Right renal cortex interstitium (tissue), 3 donors: ENCODE data around the gene PPM1N. TPM values are rescaled to one million over a fixed set of nuclear protein-coding genes. Genes with fewer than 3 reads are reported as not detected.

Source experiments
- DNase-seq, 3 donors: peaks; one replicate each; pipeline ENCODE4 v3.0.0-alpha.2; 2013; ENCODE audit warnings: low read depth in 3 of 3, low spot score in 2 of 3
- polyA plus RNA-seq, 3 donors: library from polyadenylated mRNA; unstranded; fragments of 120-200 nt; gene quantifications; one replicate each; pipeline ENCODE4 v1.2.1, GENCODE V29; 2013; ENCODE audit not compliant: insufficient read length in 3 of 3

Gene PPM1N, protein sequence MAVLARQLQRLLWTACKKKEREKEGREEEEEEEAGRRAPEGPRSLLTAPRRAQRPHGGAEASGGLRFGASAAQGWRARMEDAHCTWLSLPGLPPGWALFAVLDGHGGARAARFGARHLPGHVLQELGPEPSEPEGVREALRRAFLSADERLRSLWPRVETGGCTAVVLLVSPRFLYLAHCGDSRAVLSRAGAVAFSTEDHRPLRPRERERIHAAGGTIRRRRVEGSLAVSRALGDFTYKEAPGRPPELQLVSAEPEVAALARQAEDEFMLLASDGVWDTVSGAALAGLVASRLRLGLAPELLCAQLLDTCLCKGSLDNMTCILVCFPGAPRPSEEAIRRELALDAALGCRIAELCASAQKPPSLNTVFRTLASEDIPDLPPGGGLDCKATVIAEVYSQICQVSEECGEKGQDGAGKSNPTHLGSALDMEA
- polyA plus RNA-seq = under 1 TPM in 2 of 3 donors, not detected in 1; 0.17 to 0.24 TPM

DNA sequence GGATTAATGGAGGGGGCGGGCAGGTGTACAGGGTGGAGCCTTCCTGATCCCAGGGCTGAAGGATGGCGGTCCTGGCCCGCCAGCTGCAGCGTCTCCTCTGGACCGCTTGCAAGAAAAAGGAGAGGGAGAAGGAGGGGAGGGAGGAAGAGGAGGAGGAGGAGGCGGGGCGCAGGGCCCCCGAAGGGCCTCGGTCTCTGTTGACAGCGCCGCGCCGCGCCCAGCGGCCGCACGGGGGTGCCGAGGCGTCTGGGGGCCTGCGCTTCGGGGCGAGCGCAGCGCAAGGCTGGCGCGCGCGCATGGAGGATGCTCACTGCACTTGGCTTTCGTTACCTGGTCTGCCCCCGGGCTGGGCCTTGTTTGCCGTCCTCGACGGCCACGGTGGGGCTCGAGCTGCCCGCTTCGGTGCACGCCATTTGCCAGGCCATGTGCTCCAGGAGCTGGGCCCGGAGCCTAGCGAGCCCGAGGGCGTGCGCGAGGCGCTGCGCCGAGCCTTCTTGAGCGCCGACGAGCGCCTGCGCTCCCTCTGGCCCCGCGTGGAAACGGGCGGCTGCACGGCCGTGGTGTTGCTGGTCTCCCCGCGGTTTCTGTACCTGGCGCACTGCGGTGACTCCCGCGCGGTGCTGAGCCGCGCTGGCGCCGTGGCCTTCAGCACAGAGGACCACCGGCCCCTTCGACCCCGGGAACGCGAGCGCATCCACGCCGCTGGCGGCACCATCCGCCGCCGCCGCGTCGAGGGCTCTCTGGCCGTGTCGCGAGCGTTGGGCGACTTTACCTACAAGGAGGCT lies at the start of gene PPM1N:
TSS of gene PPM1N (plus strand) at position 33 of the 785 bp plus-strand sequence. CDS start at position 63, 30 bp downstream.
- no peak for DNase-seq

DNA sequence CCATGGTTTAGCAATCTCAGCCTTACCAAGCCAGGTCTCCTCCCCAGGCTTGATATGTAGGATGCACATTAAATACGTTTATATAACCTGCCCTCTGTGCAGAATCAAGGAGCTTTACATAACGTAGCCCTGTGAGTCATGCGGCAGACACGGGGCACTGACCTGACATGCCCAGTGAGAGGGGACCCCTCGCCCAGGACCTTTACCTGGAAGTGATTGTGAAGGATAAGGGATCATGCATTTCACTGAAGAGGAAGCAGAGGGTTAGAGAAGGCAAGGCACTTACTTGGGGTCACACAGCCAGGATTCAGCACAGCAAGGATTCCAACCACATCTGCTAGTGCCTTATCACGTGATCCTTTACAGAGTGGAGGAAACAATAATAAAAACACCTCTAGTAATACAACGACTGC lies 49.4 kb upstream of the PPM1N start:
- DNase-seq = no peak

DNA sequence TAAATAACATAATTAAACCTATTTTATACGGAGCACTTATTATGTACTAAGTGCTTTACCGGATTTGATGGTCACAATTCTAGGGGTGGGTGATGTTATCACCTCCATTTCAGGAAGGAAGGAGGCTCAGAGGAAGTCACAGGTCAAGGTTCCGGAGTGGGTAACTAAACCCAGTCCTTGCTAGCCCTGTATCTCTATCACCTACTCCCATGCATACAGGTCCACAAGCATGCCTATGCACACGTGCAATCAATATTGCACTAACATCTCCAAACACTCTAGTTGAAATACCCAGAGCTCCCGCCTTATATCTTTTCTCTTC lies 48.3 kb upstream of the PPM1N start:
- no peak for DNase-seq

DNA sequence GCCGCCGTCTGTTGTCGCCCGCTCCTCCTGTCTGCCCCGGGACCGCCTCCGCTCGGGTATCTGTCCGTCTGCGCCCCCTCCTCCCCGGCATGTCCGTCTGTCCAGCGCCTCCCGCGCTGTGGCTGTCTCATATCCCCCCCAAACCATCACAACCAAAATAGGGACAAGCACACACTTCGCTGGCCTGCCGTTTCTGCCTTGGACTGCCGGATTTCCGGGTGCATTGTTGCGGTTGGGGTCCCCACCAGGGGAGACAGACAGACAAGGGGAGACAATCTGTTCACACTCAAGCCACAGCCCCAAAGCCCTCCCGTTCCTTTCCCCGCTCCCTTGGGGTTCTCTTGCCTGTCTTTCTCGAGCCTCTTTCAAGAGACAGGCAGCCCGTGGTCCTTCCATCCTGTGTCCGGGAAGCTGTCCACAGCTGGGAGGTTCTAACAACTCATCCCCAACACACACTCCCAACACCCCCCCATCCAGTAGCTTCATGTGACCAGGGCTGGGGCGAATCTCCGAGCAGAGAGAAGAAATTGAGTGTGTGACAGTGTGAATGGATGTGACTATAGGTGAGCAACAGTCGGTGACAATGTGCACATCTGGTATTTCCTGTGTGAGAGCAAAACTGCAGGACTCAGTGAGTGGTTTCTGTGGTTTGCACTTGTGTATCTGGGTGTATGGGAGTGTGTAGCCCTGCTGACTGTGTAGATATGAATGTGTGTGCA lies 47.0 kb upstream of the PPM1N start:
- no peak for DNase-seq

DNA sequence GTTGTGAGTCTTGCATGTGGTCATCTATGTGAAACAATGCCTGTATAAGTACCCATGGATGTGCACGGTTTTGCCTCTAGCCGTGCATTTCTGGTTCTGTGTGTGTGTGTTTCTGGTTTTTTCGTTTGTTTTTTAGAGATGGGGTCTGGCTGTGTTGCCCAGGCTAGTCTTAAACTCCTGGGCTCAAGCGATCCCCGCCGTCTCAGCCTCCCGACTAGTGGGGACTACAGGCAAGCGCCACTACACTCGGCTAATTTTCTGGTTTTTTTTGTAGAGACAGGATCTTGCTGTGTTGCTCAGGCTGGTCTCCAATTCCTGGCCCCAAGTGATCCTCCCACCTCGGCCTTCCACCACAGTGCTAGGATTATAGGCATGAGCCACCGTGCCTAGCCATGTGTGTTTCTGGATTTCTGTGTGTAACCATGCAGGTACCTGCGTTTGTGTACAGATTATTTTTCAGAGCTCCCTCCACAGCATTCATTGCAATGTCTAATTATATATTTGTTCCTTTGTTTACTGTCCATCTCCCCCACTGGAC lies 46.3 kb upstream of the PPM1N start:
- DNase-seq = no peak

DNA sequence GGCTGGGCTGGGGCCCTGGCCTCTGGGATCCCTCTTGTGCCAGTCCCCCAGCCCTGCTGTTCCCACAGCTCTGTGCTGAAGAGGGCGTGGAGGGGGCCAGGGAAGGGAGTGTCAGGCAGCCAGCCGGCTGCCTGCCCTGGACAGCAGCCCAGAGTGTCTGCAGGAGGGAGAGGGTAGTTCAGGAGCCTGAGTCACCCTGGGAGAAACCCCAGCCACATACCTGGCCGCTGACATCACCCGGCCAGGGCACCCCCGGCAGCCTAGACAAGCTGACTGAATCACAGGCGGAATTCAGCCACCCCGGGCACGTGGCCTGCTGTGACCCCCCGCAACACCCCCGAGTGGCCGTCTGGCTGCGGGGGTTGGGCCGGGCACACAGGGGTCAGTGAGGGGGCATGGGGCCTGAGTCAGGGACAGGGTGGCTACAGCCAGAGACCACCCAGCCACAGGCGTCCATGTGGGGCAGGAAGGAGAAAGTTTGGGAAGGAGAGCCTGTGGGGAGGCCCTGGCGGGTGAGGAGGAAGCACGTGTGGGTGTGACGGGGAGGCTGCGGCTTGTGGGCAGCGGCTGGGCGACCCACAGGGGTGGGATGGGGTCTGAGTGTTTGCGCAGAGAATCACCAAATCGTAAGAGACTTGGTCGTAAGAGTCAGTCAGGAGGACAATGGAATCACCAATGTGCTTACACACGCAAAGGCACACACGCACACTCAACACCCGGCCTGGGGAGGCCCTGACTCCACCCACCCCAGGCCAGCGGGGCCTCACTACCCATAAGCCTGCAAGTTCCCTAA lies 42.3 kb upstream of the PPM1N start:
- DNase-seq = peak in 1 of 3 donors; percentile 78

DNA sequence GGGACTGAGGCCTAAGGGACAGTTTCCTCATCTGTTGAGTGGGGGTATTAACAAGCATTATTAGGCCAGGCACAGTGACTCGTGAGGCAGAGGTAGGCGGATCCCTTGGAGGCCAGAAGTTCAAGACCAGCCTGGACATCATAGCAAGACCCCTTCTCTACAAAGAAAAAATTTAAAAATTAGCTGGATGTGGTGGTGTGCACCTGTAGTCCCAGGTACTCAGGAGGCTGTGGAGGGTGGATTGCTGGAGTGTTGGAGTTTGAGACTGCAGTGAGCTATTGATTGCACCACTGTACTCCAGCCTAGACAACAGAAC lies 41.8 kb upstream of the PPM1N start:
- DNase-seq = no peak

DNA sequence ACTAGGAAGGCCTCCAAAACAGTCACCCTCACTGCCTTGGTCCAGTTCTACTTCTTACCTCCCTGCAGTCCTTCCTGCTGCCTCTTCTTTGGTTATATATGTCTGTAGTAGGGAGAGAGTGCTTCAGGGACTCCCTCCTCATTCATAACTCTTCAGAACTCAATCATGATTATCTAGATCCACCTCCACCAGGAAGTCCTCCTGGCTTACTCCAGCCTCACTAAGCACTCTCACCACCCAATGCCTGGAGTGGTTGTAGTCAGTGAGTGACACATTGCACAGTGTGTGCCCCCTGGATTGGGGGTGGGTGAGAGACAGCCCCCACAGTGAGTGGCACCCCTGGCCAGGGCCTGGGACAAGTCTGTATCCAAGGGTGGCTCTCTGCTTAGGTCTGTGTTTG lies 40.5 kb upstream of the PPM1N start:
- no peak for DNase-seq

DNA sequence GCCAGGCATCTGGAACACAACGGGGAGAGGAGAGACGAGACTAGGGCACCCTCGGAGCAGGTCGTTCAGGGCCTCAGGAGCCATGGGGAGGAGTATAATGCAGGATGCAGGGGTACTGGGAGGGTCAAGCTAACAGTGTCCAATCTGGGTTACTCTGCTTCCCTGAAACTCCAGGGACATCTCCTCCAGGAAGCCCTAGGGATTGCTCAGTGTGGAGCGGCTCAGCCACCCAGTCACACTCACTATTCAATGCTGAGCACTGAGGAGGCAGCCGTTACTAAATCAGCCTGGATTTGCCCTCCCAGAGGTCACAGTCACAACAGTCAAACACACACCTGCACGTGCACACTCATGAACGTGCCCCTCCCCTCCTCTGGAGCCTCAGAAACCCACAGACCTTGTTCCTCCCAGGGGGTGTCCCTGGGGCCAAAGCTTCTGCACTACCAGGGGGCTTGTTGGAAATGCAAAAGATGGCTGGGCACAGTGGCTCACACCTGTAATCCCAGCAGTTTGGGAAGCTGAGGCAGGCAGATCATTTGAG lies 37.4 kb upstream of the PPM1N start:
- DNase-seq = no peak

DNA sequence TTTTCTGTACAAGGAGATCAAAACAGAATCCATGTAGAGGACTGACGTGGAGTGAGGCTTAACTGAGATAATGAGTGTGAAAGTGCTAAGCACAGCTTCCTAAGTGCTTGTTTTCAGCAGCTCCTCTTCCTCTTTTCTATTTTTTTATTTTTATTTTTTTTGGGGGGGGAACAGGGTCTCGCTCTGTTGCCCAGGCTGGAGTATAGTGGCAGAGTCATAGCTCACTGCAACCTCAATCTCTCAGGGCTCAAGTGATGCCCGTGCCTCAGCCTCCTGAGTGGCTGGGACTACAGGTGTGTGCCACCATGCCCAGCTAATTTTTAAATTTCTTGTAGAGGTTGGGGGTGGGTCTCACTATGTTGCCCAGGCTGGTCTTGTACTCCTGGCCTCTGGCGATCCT lies 36.1 kb upstream of the PPM1N start:
- no peak for DNase-seq

DNA sequence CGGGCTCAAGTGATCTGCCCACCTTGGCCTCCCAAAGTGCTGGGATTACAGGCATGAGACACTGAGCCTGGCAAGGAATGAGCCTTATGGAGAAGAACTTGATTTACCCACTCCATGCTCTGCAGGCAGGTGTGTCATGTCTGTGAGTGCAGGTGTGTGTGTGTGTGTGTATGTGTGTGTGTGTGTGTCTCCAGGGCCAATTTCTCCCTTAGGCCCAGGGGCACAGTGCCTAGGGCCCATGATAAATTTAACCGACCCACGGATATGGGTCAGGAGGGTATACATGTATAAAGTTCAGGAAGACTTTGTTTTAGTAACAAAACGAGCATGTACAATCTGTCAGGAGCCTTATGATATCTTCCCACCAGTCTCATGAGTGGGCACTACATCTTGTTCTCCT lies 35.0 kb upstream of the PPM1N start:
- no peak for DNase-seq

DNA sequence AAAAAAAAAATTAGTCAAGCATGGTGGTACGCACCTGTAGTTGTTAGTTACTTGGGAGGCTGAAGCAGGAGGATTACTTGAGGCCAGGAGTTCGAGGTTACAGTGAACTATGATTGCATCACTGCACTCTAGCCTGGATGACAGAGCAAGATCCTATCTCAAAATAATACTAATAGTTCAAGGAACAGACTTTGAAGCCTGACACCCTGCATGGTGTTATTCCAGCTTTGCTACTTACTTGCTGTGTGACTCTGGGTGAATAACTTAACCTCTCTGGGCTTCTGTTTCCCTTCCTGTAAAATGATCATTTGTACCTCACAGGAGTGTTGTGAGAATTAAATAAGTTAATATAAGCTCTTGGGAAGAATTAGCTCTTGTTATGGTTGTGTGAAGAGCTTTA lies 34.0 kb upstream of the PPM1N start:
- DNase-seq = no peak

DNA sequence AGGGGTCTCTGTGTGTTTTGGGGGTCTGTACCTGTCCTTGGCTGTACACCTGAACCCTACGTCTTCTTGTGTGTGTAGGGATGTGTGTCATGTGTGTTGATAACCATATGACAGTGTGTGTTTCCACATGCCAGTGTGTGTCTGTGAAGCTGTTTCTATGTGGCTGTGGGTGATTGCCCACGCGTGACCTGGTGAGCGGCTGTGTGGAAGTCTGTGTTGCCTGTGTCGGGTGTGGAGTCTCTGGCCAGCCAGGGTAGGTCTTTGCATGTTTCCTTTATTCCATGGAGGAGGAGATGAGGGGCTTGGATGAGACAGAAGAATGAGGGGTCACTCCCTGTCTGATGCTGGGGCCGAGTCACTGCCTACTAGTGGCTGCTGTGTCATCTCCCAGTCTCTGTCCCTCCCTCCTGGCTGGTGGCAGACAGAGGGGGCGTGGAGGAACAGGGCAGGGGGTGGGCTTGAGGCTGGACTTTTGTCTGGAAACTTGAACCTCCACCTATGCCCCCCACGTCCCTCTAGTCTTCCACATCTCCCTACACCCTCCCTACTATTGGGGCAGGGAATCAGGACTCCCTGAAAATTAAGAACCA lies 33.3 kb upstream of the PPM1N start:
- no peak for DNase-seq

DNA sequence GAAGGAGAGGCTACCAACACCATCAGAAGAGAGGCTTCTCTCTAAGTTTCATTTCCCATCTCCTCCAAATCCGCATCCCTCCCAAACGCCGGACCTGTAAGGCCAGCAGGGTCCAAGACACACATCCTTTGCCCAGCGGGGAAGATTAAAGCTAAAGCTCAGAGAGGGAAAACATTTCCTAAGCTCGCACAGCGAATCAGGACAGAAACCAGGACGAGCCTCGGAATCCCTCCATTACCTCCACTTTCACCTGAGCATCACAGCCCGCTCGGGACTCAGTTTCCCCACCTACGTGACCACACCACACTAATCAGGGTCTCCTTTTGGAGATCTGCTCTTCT lies 31.2 kb upstream of the PPM1N start:
- DNase-seq = no peak

DNA sequence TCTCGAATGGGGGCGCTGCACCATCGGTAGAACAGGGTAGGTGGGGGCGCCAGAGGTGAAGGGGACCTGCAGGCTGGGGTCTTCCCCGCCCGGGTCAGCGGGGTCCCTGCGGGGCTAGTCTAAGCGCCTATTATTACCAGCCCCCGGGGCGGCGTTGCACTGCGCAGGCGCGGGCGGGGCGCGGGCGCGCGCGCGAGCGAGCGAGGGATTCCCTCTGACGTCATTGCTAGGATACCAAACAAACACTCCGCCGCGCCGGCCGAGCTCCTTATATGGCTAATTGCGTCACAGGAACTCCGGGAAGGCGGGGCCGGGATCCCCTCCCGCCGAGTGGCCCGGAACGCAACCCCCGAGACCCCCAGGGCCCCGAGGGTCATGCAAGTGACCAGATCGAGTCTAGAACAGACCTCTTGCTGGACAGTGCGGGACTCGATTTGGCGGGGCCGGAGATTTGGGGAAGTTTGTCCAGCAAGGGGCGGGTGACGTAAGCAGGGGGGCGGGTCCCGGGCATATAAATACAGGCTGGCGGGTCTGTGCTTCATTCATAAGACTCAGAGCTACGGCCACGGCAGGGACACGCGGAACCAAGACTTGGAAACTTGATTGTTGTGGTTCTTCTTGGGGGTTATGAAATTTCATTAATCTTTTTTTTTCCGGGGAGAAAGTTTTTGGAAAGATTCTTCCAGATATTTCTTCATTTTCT lies 30.6 kb upstream of the PPM1N start, which contains the start of gene FOSB:
TSS of gene FOSB (plus strand) at position 541 of the 703 bp plus-strand sequence. CDS start 591 bp downstream, outside the sequence.
- DNase-seq = peak in 2 of 3 donors; percentile 82 to 89

DNA sequence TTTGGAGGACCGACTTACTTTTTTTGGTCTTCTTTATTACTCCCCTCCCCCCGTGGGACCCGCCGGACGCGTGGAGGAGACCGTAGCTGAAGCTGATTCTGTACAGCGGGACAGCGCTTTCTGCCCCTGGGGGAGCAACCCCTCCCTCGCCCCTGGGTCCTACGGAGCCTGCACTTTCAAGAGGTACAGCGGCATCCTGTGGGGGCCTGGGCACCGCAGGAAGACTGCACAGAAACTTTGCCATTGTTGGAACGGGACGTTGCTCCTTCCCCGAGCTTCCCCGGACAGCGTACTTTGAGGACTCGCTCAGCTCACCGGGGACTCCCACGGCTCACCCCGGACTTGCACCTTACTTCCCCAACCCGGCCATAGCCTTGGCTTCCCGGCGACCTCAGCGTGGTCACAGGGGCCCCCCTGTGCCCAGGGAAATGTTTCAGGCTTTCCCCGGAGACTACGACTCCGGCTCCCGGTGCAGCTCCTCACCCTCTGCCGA lies 30.0 kb upstream of the PPM1N start:
- DNase-seq = no peak

DNA sequence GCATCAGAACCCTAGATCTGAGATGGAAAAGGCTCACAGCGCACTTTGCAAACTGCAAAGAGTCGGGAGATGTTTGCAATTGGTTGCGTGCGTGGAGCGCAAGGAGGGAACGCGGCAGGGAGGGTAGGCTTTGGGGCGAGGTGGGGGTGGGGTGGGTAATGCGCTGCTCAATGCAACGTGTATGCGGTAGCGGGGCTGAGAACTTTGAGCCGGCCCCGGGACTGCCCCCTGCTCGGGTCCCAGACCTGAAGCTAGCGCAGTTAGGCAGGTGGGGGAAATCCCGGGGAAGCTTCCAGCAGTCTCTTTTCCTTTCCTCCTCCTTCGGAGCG lies 29.5 kb upstream of the PPM1N start:
- no peak for DNase-seq

DNA sequence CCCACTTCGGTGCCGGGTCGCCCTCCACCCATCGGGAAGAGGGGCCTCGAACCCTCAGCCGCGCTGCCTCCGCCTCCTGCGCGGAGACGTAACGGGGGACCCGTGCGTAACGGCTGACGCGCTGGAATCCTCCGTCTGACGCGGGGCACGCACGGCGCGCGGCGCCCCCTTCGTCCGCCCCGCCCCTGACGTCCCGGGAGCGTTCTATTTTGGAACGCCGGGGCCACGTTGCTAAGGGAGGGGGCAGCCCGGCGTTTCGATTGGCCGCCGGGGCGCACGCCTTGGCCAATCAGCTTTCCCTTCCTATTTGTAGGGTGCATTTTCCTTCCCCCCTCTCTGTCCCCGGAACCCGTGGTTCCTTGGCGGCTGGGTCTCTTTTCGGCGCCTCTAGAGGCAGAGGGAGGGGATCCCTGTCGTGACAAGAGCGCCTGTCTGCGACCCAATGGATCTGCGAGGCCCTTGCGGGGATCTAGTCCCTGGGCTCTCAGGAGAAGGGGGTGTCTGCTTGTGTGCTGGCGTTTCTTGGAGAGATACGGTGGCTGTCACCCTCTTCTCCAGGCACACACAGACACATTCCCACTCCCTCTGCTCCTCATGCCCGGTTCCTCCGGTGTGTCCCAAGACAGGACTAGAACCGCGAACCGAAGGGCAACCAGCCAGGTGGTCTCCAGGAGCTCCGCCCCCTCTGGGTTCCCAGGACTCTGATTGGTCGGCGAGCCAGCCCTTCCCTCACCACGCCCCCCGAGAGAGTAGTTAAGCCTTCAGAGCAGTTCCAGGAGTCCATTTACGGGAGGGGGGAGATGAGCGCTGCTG lies 28.9 kb upstream of the PPM1N start:
- DNase-seq = peak in 1 of 3 donors; percentile 80
